Breast epithelium (tissue), 4 donors: ENCODE measurements around the gene FXYD1. TPM values are rescaled to one million over a fixed set of nuclear protein-coding genes. Genes with fewer than 3 reads are reported as not detected.
A peak's percentile ranks its signal among the peaks of the same experiment; 100 is the strongest.

Experiments
- DNase-seq, 2 donors: peaks; one replicate each; pipeline ENCODE4 v3.0.0-alpha.2; 2019; ENCODE audit warnings: low spot score in 2 of 2
- H3K27ac ChIP-seq, 2 donors: fragments of 200-600 bp; sonication (generic) in 1 of 2; one replicate each; pipeline ENCODE4 v1.5.1; 2016 to 2019; ENCODE audit warnings: mild to moderate bottlenecking in 1 of 2
- H3K27me3 ChIP-seq, 2 donors: fragments of 200-600 bp; sonication (generic) in 1 of 2; one replicate each; pipeline versions ENCODE4 v1.5.1 to v1.6.0; 2017 to 2019; ENCODE audit warnings: control low read depth in 1 of 2, mild to moderate bottlenecking in 1 of 2
- H3K36me3 ChIP-seq: fragments of 200-600 bp; one replicate; pipeline ENCODE4 v1.5.1; 2019
- H3K4me1 ChIP-seq, 2 donors: fragments of 200-600 bp; sonication (generic); one replicate each; pipeline ENCODE4 v1.5.1; 2016 to 2019; ENCODE audit warnings: control low read depth in 1 of 2
- H3K4me3 ChIP-seq, 3 donors: fragments of 200-600 bp; sonication (generic); 1 replicate in 2 of 3; 2 replicates in 1 of 3; pipeline ENCODE4 v1.5.1; 2016 to 2019; ENCODE audit warnings: mild to moderate bottlenecking in 3 of 3, moderate library complexity in 2 of 3
- H3K9me3 ChIP-seq, 2 donors: fragments of 200-600 bp; sonication (generic) in 1 of 2; one replicate each; pipeline ENCODE4 v1.5.1; 2016 to 2019; ENCODE audit warnings: control low read depth in 1 of 2
- CTCF ChIP-seq, 3 donors: fragments of 450-650 bp; IDR thresholded peaks; one replicate each; pipeline ENCODE4 v1.5.1; 2016 to 2017; ENCODE audit warnings: antibody characterized with exemption in 3 of 3, mild to moderate bottlenecking in 3 of 3, moderate library complexity in 3 of 3
- POLR2A ChIP-seq: fragments of 450-650 bp; IDR thresholded peaks from one replicate; pipeline ENCODE4 v1.6.1; 2016; ENCODE audit warnings: antibody characterized with exemption, mild to moderate bottlenecking, moderate library complexity
- POLR2AphosphoS5 ChIP-seq, 3 donors: sonication (generic); formaldehyde crosslinking; IDR thresholded peaks; one replicate each; pipeline ENCODE4 v1.6.1; 2017; ENCODE audit warnings: antibody characterized with exemption in 3 of 3
- intact Hi-C: fragments of 100-400 bp; cut with DNase I; formaldehyde crosslinking; loops from one replicate; pipeline ENCODE4 v1.15.1; 2023; ENCODE audit warnings: low total_unique reads
- total RNA-seq, 3 donors: library from RNA; depleted of rRNA; stranded (reverse); fragments of >200 nt; gene quantifications; one replicate each; pipeline ENCODE4 v1.1.0, GENCODE V29; 2016

The FXYD1 gene
- total RNA-seq, 3 donors from 2014 or later = 15.5 to 75.5 (median 34.7) TPM

GRCh38 chr19:35117799-35118198, 20.8 kb upstream of the FXYD1 start:
- no peaks in the 10 kb centered on the region for H3K36me3 ChIP-seq
- H3K9me3 ChIP-seq = no peaks in the 10 kb centered on the region
- TF ChIP-seq POLR2A (no peak), CTCF (IDR thresholded peaks at IDR 0.05) (no peak), POLR2AphosphoS5 (IDR thresholded peaks at IDR 0.05) (no peak)
- DNase-seq = no peak
- no peaks in the 10 kb centered on the region for H3K27me3 ChIP-seq
- peaks cover 0 to 13% of the 10 kb centered on the region in 2 donors for H3K4me1 ChIP-seq
- H3K27ac ChIP-seq = peak overlapping the region; percentile 62 to 91
- intact Hi-C loops = no loop called here
- H3K4me3 ChIP-seq = peak overlapping the region in 2 of 3 donors; percentile 60 to 75

GRCh38 chr19:35118268-35119020, 20.2 kb upstream of the FXYD1 start:
- TF ChIP-seq POLR2A = no peak
- no peak for TF ChIP-seq CTCF (IDR thresholded peaks at IDR 0.05)
- TF ChIP-seq POLR2AphosphoS5 (IDR thresholded peaks at IDR 0.05) = no peak
- no peaks in the 10 kb centered on the region for H3K9me3 ChIP-seq
- peaks cover under 1 to 18% of the 10 kb centered on the region in 2 donors for H3K4me1 ChIP-seq
- DNase-seq = no peak
- H3K4me3 ChIP-seq = peak overlapping the region in 2 of 3 donors; percentile 60 to 75
- intact Hi-C loops = no loop called here
- H3K27ac ChIP-seq = peak overlapping the region; percentile 84 to 86
- H3K36me3 ChIP-seq = no peaks in the 10 kb centered on the region
- no peaks in the 10 kb centered on the region for H3K27me3 ChIP-seq

GRCh38 chr19:35119091-35119490, 19.5 kb upstream of the FXYD1 start:
- peak overlapping the region in 2 of 3 donors; percentile 60 to 75 for H3K4me3 ChIP-seq
- intact Hi-C loops = no loop called here

GRCh38 chr19:35119578-35120155, 19.0 kb upstream of the FXYD1 start:
- Histone ChIP-seq H3K4me1 (peaks cover 3 to 28% of the 10 kb centered on the region in 2 donors), H3K4me3 (peak overlapping the region in 2 of 3 donors; percentile 60 to 75), H3K9me3 (no peaks in the 10 kb centered on the region), H3K27me3 (no peaks in the 10 kb centered on the region), H3K27ac (peak overlapping the region; percentile 86 to 90), H3K36me3 (no peaks in the 10 kb centered on the region)
- intact Hi-C loops = no loop called here
- no peak for TF ChIP-seq POLR2A
- DNase-seq = no peak

More at GRCh38 chr19:35119091-35119490, 19.5 kb upstream of the FXYD1 start:
- Histone ChIP-seq H3K27ac (peak overlapping the region; percentile 84 to 86), H3K27me3 (no peaks in the 10 kb centered on the region), H3K36me3 (no peaks in the 10 kb centered on the region), H3K4me1 (peaks cover 3 to 25% of the 10 kb centered on the region in 2 donors), H3K9me3 (no peaks in the 10 kb centered on the region)
- no peak for DNase-seq
- TF ChIP-seq POLR2AphosphoS5 (IDR thresholded peaks at IDR 0.05) = no peak
- no peak for TF ChIP-seq CTCF (IDR thresholded peaks at IDR 0.05)
- no peak for TF ChIP-seq POLR2A

GRCh38 chr19:35120492-35120891, 18.1 kb upstream of the FXYD1 start:
- Histone ChIP-seq H3K36me3 (no peaks in the 10 kb centered on the region), H3K27ac (peak overlapping the region; percentile 86 to 90), H3K4me1 (peaks cover 8 to 36% of the 10 kb centered on the region in 2 donors), H3K27me3 (no peaks in the 10 kb centered on the region), H3K9me3 (no peaks in the 10 kb centered on the region), H3K4me3 (peak overlapping the region in 1 of 3 donors; percentile 31)
- DNase-seq = no peak
- intact Hi-C loops = no loop called here
- TF ChIP-seq POLR2AphosphoS5 (IDR thresholded peaks at IDR 0.05) (no peak), CTCF (IDR thresholded peaks at IDR 0.05) (no peak), POLR2A (no peak)
